ENCODE data around the gene PGK1.
"Not testable (repeated sequence)": the region's sequence is repeated elsewhere in the genome, so short reads cannot be mapped to it uniquely, and the experiment has no call there.

The PGK1 gene

GRCh38 chrX:78103623-78104446 is at the start of gene PGK1:
TSS of gene PGK1 (plus strand) at chrX:78104248. CDS start at chrX:78104341, 93 bp downstream.
- peak; percentile 83 to 91 for DNase-seq

GRCh38 chrX:78063687-78064086 is 40.4 kb upstream of the PGK1 start:
- no peak for DNase-seq

GRCh38 chrX:78064152-78064551 is 39.9 kb upstream of the PGK1 start:
- no peak for DNase-seq

- DNase-seq: peak in 1 of 2 experiments; percentile 1
Measured at GRCh38 chrX:78064698-78065601, 39.1 kb upstream of the PGK1 start.

- DNase-seq: no peak
Measured at GRCh38 chrX:78066110-78066509, 37.9 kb upstream of the PGK1 start.

DNA sequence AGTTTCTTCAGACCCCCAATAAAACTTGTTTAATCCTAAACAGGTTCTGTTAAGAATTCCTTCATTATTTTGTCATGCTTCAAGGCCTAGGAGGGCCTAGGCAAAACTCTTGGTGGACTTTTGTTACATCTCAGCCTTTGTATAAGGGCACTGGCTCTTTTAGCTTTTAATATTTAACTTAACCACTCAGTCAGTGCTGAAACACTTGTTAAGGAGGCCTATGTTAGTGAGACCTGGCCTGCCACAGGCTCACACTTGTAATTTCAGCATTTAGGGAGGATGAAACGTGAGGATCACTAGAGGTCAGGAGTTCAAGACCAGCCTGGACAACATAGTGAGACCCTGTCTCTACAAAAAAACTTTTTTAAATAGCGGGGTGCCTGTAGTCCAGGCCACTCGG is 32.7 kb upstream of the PGK1 start:
- DNase-seq: no peak

DNA sequence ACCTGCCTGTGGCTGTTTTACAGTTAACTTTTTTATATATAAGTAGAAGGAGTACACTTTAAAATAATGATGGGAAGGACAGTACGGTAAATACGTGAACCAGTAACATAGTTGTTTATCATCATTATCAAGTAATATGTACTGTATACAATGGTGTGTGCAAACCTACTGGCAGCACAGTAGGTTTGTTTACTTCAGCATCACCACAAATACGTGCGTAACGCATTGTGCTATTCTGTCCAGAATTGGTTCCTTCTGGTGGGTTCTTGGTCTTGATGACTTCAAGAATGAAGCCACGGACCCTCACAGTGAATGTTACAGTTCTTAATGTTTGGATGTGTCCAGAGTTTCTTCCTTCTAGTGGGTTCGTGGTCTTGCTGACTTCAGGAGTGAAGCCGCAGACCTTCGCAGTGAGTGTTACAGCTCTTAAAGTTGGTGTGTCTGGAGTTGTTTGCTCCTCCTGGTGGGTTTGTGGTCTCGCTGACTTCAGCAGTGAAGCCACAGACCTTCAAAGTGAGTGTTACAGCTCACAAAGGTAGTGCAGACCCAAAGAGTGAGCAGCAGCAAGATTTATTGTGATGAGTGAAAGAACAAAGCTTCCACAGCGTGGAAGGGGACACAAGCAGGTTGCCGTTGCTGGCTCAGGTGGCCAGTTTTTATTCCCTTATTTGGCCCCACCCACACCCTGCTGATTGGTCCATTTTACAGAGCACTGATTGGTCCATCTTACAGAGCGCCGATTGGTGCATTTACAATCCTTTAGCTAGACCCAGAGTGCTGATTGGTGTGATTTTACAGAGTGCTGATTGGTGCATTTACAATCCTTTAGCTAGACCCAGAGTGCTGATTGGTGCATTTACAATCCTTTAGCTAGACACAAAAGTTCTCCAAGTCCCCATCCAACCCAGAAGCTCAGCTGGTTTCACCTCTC is 30.6 kb upstream of the PGK1 start:
- not testable (repeated sequence) for DNase-seq

DNA sequence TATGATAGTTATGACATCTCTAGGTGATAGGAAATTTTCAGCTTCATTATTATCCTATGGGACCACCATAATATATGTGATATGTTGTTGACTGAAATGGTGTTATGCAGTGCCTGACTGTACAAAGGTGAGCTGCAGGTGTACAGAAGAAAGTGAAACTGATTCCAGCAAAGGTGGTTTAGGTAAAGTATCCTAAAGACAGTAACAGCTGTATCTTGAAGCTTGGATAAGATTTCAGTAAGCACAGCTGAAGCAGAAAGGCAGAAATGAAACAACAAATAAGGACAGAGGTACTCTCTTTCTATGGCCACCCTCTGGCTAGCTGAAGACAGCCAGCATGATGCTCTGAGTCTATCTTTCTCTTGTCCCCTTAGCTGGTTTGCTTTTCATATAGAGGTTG is 30.0 kb upstream of the PGK1 start:
- DNase-seq: no peak

- no peak for DNase-seq
Measured at GRCh38 chrX:78075787-78076389, 28.2 kb upstream of the PGK1 start.

DNA sequence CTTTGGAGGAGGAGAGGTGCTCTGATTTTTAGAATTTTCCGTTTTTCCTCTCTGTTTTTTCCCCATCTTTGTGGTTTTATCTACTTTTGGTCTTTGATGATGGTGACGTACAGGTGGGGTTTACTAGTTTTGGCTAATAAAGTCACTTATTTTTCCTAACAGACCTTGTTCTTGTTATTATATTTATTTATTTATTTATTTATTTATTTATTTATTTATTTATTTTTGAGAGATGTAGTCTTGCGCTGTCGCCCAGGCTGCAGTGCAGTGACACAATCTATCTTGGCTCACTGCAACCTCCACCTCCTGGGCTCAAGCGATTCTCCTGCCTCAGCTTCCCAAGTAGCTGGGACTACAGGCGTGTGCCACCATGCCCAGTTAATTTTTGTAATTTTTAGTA is 22.6 kb upstream of the PGK1 start:
- not testable (repeated sequence) for DNase-seq

DNA sequence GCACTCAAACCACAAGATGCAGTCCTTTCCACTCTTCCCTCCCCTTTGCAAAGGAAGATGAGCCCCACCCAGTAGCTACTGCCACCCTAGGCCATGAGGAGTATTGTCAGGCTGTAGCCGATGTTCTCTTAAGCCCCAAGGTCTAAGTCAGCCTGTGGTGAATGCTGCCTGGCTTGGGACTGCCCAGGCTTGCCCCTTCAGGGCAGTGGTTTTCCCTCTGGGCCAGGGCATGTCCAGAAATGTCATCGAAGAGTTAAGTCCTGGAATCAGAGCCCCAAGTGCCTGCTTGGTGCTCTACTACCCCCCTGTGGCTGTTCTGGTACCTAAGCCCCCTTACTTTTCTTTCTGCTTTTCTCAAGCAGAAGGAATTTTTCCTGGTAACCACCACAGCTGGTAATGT is 11.8 kb upstream of the PGK1 start:
- DNase-seq: peak; percentile 39 to 43

DNA sequence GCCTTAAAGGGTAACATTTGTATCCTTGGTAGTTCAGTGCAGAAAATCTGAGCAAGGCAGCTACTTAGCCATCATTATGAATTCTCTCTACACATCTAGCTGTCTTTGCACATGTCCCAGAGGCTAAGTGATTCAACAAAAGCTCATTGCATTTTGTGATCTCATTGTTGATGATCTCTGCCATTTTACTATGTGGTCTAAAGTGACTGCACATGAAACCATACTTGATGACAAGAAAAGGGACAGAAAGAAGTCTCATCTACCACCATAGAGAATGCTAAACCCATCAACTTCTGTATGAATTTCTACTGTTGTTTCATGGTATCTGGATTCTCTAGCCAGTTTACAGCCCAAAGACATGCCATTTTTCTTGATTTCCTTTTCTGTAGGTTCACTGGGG is 5.9 kb upstream of the PGK1 start:
- no peak for DNase-seq

DNA sequence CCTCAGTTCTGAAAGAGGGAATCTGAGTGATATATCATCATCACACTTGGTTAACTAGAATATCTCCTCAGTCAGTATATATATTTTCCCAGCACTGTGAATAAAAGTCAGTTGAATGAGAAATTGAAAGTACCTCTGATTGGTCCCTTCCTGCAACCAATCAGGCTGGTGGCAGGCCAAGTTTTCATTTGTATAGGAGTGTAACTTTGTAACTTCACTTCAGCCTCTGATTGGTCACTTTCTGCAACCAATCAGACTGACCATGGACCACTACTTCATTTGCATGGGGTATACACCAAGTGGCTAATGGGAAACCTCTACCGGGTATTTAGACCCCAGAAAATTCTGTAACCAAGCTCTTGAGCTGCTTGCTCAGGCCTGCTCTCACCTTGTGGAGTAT is 2.0 kb upstream of the PGK1 start:
- DNase-seq: no peak

DNA sequence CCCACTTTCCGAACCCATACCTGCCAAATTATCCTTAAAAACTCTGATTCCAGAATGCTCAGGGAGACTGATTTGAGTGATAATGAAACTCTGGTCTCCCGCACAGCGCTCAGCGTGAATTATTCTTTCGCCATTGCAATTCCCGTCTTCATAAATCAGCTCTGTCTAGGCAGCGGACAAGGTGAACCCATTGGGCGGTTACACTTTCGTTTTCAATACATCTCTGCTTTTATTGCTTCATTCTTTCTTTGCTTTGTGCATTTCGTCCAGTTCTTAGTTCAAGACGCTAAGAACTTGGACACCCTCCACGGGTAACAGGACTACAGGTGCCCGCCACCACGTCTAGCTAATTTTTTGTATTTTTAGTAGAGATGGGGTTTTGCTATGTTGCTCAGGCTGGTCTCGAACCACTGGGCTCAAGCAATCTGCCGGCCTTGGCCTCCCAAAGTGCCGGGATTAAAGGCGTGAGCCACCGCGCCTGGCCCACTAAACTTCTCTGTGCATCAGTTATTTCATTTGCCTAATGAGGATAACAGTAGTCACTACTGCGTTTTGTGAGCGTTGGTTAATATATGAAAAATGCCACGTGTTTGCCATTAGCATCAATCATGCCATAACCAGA is 936 bp upstream of the PGK1 start:
- no peak for DNase-seq

DNA sequence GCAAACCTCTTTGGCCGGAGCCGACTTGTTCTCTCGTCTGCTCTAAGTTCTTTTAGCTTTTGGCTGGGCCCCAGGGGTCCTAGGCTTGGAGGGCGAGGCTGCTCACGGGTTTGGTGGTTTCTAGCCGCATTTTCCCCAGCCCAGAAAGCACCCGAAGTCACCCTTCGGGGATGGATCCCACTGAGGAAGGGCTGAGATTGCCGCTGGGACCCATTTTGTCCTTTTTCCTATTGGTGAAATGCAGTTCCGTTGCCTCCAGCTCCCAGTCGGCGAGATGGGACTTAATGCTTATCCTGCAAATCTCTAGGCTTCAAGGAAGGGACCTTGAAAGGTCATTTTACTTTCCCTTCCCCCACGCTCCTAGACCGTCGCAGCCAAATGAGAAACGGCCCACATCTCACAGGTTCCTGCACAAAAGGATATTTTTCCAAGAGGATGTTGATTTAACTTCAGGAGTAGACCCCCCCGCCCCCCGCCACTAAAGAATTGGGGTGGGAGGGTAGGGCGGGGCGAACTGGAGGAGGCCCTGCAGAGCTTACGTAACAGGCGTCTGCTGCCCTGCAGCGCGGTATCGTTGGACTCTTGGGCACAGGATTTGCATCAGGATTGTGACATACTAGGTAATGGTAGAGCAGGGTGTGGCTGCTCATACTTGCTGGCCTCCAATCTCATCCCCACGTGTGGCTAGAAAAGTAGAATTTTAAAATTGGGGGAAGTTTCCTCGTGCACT is 564 bp downstream of the PGK1 start:
- DNase-seq: peak; percentile 14 to 27

- peak in 1 of 2 experiments; percentile 32 for DNase-seq
Measured at GRCh38 chrX:78105944-78106650, 2.0 kb downstream of the PGK1 start.

DNA sequence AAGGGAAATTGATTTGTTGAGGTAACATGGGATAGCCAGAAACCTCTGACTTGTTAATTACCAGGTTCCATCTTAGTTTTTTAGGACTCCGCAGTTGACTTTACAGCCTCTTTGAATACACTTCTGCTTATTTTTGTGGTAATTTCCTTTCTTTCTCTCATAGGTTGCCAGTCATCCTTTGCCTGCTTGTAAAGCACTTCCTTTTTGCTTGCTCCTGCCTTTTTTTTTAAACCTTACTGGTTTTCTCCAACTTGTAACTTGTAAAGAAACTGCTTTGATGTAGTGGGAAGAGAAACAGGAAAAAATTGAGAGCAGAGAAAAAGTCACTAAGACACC is 2.6 kb downstream of the PGK1 start:
- peak; percentile 39 for DNase-seq

DNA sequence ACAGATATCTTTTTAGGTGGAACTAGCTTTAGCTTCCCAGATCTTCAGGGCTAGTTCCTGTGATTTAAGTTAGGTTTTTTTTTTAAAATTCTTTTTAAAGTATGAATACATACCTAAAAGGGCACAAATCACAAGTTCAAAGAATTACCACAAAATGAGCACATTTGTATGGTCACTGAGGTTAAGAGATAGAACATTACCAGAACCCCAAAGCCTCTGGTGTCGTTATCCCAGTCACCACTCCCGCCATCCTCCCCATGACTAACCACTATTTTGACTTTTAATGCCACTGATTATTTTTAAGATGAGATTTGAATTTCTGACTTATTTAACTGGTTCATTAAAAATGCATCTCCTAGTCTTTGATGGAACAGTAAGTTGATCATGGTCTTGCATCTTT is 5.4 kb downstream of the PGK1 start:
- DNase-seq: no peak

GRCh38 chrX:78111140-78111931 is 7.3 kb downstream of the PGK1 start:
- DNase-seq: no peak

DNA sequence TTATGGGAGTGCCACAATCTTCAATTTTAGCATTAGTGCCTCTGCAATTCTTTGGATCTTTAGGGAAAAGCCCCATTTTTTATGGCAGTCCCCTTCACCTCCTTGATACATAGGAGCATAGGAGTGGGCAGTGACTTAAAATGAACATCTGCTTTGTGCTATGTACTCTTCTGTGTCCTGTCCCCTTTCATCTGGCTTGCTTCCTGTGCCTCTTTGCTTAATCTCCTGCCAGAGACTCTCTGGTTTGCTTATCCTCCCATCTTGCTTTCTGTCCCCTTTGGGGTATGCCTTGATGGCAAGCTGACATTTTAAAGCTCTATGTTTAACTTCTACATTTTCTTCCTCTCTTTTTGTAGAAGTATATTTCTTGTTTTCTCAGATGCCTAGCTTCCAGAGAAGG is 12.3 kb downstream of the PGK1 start:
- DNase-seq: no peak
